GM12873 (cell line): ENCODE results near the gene PDE8B.

ENCODE experiments used
- TF ChIP-seq, protein P1 (sequence below): IDR thresholded peaks from 2 replicates; pipeline ENCODE4 v1.5.1; 2012; ENCODE audit warnings: low read depth, mild to moderate bottlenecking, moderate library complexity, low read length, control low read depth; ENCODE audit not compliant: insufficient read depth; ENCODE audit errors: missing control alignments

The PDE8B gene

DNA sequence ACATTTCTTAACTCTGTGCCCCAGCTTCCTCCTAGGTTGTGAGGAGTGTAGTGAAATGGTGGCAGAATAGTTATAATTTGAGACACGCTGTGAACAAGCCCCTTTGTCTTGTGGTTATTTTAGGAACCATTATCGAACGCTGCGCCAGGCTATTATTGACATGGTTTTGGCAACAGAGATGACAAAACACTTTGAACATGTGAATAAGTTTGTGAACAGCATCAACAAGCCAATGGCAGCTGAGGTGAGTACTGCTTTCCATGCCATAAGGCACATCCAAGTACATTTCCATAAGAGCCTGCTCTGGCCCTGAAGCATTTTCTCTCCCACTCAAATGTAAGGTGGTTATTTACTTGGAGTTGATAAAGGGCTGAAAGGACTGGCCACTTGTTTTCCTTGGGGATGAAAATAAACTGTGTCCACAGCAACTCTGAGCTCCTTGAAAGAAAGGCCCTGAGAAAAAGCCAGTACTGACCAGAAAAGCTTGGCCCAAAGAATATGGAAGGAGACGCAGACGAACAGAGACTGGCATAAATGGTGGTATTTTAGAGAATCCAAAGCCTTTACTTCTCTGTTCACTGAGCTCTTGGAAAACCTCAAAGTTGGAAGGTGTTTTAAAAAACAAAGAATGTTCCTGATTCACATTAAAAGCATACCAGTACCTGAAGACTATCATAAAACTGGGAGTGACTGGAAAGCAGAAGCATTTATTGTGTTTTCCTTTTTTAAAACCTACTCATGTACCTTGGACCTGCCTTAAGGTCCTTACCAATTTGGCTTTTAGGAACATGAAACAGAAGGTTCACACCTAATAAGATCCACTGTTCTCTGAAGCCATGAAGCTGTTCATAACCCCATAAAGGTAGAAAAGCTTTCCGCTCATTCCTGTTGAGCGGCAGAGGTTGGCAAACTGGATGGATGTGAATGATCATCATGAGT, 209.4 kb downstream of the PDE8B start:
- TF ChIP-seq, protein P1, sequence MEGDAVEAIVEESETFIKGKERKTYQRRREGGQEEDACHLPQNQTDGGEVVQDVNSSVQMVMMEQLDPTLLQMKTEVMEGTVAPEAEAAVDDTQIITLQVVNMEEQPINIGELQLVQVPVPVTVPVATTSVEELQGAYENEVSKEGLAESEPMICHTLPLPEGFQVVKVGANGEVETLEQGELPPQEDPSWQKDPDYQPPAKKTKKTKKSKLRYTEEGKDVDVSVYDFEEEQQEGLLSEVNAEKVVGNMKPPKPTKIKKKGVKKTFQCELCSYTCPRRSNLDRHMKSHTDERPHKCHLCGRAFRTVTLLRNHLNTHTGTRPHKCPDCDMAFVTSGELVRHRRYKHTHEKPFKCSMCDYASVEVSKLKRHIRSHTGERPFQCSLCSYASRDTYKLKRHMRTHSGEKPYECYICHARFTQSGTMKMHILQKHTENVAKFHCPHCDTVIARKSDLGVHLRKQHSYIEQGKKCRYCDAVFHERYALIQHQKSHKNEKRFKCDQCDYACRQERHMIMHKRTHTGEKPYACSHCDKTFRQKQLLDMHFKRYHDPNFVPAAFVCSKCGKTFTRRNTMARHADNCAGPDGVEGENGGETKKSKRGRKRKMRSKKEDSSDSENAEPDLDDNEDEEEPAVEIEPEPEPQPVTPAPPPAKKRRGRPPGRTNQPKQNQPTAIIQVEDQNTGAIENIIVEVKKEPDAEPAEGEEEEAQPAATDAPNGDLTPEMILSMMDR: no peak

DNA sequence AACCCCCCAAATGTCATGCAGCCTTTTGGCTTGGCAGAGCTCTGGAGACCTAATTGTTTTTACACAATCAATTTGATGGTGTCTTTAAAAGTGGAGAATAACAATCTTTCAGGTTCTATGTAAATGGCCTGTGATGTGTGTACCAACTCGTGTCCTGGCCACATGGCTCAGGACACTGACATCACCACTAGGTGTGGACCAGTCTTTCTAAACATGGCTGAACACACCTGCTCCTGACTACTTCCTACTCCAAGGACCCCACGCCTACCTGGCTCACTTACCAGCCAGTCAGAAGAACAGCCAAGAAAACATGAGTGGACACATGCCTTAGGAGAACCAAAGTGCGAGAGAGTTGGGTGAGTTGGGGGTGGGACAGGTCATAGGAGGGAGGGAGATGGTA, 210.5 kb downstream of the PDE8B start:
- TF ChIP-seq, protein P1: no peak

- TF ChIP-seq, protein P1: no peak
These were observed 212.7 kb downstream of the PDE8B start for GRCh38 chr5:77423022-77423750.

GRCh38 chr5:77424921-77425320, 214.4 kb downstream of the PDE8B start:
- TF ChIP-seq, protein P1: no peak

GRCh38 chr5:77425420-77425819, 214.9 kb downstream of the PDE8B start:
- TF ChIP-seq, protein P1: no peak

GRCh38 chr5:77425998-77426659, 215.6 kb downstream of the PDE8B start:
- TF ChIP-seq, protein P1: no peak

DNA sequence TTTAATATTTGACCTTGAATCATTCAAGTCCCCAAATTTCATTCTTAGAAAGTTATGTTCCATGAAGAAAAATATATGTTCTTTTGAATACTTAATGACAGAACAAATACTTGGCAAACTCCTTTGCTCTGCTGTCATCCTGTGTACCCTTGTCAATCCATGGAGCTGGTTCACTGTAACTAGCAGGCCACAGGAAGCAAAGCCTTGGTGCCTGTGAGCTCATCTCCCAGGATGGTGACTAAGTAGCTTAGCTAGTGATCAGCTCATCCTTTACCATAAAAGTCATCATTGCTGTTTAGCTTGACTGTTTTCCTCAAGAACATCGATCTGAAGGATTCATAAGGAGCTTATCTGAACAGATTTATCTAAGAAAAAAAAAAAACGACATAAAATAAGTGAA, 216.2 kb downstream of the PDE8B start:
- TF ChIP-seq, protein P1: no peak
